Cardiac muscle cell (in vitro differentiated cells and primary cell): Measurements from ENCODE around the gene WNT1. TPM values are rescaled to one million over a fixed set of nuclear protein-coding genes. Genes with fewer than 3 reads are reported as not detected.
A peak's percentile ranks its signal among the peaks of the same experiment; 100 is the strongest.

Experiments used
- DNase-seq, 2 donors: peaks; one replicate each; pipeline versions ENCODE4 v3.0.0 to v3.0.0-alpha.2; 2010 to 2017; ENCODE audit warnings: low read depth in 1 of 2, low spot score in 1 of 2
- H3K27ac ChIP-seq: fragments of 200-600 bp; sonication (generic); 2 replicates; pipeline ENCODE4 v1.5.1; 2016
- H3K27me3 ChIP-seq: fragments of 200-600 bp; sonication (generic); 2 replicates; pipeline ENCODE4 v1.6.0; 2016; ENCODE audit warnings: control low read depth
- H3K36me3 ChIP-seq: fragments of 200-600 bp; sonication (generic); 2 replicates; pipeline ENCODE4 v1.5.1; 2016; ENCODE audit warnings: control low read depth
- H3K4me1 ChIP-seq: fragments of 200-600 bp; sonication (generic); 2 replicates; pipeline ENCODE4 v1.8.1; 2017; ENCODE audit warnings: low read depth, mild to moderate bottlenecking, mixed run types
- H3K4me3 ChIP-seq: fragments of 200-600 bp; sonication (generic); 2 replicates; pipeline ENCODE4 v1.5.1; 2016; ENCODE audit warnings: mild to moderate bottlenecking
- H3K9me3 ChIP-seq: fragments of 200-600 bp; sonication (generic); 2 replicates; pipeline ENCODE4 v1.5.1; 2017; ENCODE audit warnings: low read depth, mild to moderate bottlenecking, control low read depth
- CTCF ChIP-seq: IDR thresholded peaks from 2 replicates; pipeline ENCODE4 v1.5.1; 2012; ENCODE audit warnings: low read depth, mild to moderate bottlenecking, low read length
- polyA plus RNA-seq: library from polyadenylated mRNA; unstranded; fragments of >200 nt; fragmentation: Nextera tagmentation; extraction: Ambion mirVana; gene quantifications from 2 replicates; pipeline ENCODE4 v1.2.1, GENCODE V29; 2016
- total RNA-seq: library from RNA; depleted of rRNA; stranded (reverse); fragments of >200 nt; gene quantifications from 2 replicates; pipeline ENCODE4 v1.2.3, GENCODE V29; 2016

WNT1 gene
- total and polyA plus RNA-seq, 2 experiments from 2014 or later, result not detected

- DNase-seq, result no peak
- Histone ChIP-seq H3K27ac (peak overlapping the region; percentile 45), H3K27me3 (peaks cover 33% of the 10 kb centered on the region), H3K36me3 (peaks cover 7% of the 10 kb centered on the region), H3K9me3 (no peaks in the 10 kb centered on the region), H3K4me1 (peaks cover 13% of the 10 kb centered on the region), H3K4me3 (peak overlapping the region; percentile 27)
- no peak for TF ChIP-seq CTCF
Measured at GRCh38 chr12:49000346-49000745, 22.2 kb downstream of the WNT1 start.

- no peak for DNase-seq
- H3K9me3 ChIP-seq, result no peaks in the 10 kb centered on the region
- H3K4me3 ChIP-seq, result no peak overlapping the region
- H3K27me3 ChIP-seq, result no peaks in the 10 kb centered on the region
- H3K27ac ChIP-seq, result no peak overlapping the region
- TF ChIP-seq CTCF, result no peak
- peaks cover 11% of the 10 kb centered on the region for H3K36me3 ChIP-seq
- H3K4me1 ChIP-seq, result no peaks in the 10 kb centered on the region
Measured at GRCh38 chr12:49008943-49009342, 30.8 kb downstream of the WNT1 start.

DNA sequence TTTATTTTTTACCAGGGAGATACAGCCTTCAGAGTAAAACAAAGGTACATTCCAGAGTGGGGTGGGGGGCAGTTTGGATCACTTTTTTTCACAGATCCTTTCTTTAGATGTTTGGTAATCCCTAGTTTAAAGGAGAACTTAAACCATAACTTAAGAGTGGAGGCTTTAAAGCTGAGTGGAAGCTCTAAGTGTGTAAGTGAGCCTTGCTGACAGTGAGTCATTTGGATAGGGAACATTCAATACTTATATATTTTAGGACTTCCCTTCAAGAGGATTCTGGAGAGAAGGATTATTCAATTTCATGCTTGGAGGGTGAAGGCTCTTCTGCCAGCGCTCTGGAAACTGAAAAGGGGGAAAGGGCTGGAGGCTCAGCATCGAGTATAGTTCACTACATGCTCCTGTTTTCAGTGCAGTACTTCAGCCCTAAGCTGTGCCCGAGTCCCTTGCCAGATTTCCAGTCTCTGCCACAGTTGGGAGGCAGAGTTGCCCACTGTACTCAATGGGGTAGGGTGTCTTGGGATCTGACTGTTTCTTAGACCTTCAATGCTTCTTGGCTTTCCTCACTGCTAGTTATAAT is 32.1 kb downstream of the WNT1 start:
- no peaks in the 10 kb centered on the region for H3K27me3 ChIP-seq
- peaks cover 4% of the 10 kb centered on the region for H3K36me3 ChIP-seq
- DNase-seq, result no peak
- H3K27ac ChIP-seq, result no peak overlapping the region
- H3K4me3 ChIP-seq, result no peak overlapping the region
- H3K9me3 ChIP-seq, result no peaks in the 10 kb centered on the region
- no peaks in the 10 kb centered on the region for H3K4me1 ChIP-seq
- no peak for TF ChIP-seq CTCF

DNA sequence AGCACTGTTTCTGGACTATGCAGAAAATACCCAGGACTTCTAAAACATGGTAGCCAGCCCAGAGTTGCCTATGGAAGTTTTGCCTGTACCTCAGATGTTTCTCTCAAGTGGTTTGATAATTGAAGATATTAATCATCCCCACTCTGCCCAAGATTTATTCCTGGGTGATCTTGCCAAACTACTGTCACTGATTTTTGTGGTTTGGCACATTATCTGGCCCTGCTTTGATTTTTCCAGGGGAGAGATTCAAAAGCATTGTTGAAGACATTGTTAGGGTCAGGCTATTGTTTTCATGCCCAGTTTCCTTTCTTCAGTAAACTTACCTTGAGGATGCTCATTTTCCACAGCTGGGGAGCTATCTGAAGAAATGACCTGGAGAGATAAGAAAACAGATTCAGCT is 34.6 kb downstream of the WNT1 start:
- Histone ChIP-seq H3K27ac (no peak overlapping the region), H3K9me3 (no peaks in the 10 kb centered on the region), H3K36me3 (peaks cover 4% of the 10 kb centered on the region), H3K4me3 (no peak overlapping the region), H3K27me3 (no peaks in the 10 kb centered on the region), H3K4me1 (peaks cover 6% of the 10 kb centered on the region)
- no peak for TF ChIP-seq CTCF
- no peak for DNase-seq

GRCh38 chr12:49013428-49013827 is 35.3 kb downstream of the WNT1 start:
- DNase-seq, result no peak
- Histone ChIP-seq H3K36me3 (peaks cover 4% of the 10 kb centered on the region), H3K27me3 (no peaks in the 10 kb centered on the region), H3K4me3 (no peak overlapping the region), H3K9me3 (no peaks in the 10 kb centered on the region), H3K4me1 (peaks cover 7% of the 10 kb centered on the region), H3K27ac (no peak overlapping the region)
- TF ChIP-seq CTCF, result no peak
